Stimulated activated CD4-positive, alpha-beta T cell treated with anti-CD3 and anti-CD28 coated beads, Interleukin-15, amount 100 ng/mL, for 48 hours (primary cell): ENCODE data around the gene ACP6.
"Not testable (repeated sequence)": the region's sequence is repeated elsewhere in the genome, so short reads cannot be mapped to it uniquely, and the experiment has no call there.

ENCODE experiments used
- DNase-seq, 2 donors: peaks; one replicate each; pipeline ENCODE4 v3.0.0-alpha.2; 2020; ENCODE audit warnings: low read depth in 2 of 2

ACP6 gene

DNA sequence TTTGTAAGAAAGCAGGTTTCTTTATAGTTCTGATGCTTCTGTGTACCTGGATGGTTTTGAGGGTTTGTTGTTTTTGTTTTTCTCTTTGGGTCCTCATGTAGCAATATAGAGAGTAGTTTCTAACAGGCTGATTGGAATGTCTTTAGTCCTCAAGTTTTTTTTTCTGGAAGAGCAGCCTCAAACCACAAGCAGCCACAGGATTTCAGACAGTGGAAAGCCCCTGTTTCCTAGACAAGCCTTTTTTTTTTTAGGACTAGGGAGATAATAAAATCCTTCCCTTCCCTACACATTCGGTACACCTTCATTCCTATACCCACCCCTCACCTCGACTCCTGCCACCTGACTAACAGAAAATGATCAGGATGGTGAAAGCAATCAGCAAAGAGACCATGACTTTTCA lies 47.6 kb downstream of the ACP6 start:
- DNase-seq: no peak

DNA sequence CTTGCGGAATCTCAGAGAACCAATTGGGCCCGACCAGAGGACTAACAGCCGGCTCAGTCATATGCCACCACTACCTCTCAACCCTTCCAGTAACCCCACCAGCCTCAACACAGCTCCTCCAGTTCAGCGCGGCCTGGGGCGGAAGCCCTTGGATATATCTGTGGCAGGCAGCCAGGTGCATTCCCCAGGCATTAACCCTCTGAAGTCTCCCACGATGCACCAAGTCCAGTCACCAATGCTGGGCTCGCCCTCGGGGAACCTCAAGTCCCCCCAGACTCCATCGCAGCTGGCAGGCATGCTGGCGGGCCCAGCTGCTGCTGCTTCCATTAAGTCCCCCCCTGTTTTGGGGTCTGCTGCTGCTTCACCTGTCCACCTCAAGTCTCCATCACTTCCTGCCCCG lies 49.8 kb downstream of the ACP6 start:
- no peak for DNase-seq

DNA sequence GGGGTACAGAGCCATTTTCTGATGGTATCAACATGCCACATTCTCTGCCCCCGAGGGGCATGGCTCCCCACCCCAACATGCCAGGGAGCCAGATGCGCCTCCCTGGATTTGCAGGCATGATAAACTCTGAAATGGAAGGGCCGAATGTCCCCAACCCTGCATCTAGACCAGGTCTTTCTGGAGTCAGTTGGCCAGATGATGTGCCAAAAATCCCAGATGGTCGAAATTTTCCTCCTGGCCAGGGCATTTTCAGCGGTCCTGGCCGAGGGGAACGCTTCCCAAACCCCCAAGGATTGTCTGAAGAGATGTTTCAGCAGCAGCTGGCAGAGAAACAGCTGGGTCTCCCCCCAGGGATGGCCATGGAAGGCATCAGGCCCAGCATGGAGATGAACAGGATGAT lies 50.6 kb downstream of the ACP6 start:
- DNase-seq: no peak

DNA sequence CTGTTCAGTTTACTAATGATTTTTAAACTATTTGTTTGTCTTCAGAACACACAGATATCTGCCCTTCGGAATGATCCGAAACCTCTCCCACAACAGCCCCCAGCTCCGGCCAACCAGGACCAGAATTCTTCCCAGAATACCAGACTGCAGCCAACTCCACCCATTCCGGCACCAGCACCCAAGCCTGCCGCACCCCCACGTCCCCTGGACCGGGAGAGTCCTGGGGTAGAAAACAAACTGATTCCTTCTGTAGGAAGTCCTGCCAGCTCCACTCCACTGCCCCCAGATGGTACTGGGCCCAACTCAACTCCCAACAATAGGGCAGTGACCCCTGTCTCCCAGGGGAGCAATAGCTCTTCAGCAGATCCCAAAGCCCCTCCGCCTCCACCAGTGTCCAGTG lies 51.6 kb downstream of the ACP6 start:
- DNase-seq: no peak

DNA sequence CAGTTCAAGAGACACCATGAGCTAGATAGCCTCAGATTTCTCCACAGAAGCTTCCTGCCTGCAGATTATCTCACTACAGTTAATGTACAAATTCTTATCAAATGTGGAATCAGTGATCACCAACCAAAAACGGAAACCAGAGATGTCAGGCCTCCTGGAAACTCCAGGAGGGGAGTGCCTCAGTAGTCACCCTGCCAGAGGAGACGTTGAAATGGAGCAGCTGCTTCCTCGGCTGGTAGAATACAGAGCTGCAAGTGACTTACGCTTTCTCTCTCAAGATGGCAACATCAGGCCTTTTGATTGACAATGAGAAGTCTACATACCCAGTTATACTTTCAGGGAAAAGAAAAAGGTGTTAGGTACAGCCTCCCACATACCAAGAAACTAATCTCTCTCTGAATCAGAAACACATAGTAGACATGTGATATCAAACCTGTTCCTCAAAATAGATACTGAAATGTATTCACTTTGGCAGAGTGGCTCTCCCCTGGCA lies 52.2 kb downstream of the ACP6 start:
- peak; percentile 33 to 35 for DNase-seq

DNA sequence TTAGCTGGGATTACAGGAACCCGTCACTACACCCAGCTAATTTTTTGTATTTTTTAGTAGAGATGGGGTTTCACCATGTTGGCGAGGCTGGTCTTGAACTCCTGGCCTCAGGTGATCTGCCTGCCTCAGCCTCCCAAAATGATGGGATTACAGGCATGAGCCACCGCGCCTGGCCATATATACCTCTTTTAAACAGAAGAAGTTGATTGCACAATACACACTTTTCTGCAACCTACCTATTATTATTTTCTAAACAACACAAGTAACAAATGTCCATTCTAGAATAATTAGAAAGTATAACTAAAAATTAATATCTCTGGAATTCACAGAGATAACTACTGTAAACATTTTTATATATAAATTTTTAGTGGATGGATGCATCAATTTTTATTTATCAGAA lies 55.4 kb downstream of the ACP6 start:
- DNase-seq: not testable (repeated sequence)

DNA sequence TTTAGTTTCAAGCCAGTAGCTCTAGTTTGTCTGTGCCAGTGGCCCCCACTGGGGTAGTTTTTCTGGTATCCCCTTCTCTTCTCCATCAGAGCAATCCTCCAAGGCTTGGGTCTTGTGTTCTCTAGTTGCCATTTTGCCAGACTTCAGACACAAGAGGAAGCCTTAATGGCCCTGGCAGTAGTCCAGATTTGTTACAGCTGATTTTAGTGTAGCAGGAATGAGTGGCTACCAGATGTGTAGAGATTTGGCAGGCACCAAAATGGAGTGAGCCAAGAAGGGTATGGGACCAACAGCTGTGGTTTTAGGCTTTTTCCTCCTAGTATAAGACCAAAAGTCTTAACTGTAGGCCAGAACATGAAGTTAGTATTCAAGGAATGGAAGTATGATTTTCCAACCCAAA lies 56.8 kb downstream of the ACP6 start:
- DNase-seq: no peak

DNA sequence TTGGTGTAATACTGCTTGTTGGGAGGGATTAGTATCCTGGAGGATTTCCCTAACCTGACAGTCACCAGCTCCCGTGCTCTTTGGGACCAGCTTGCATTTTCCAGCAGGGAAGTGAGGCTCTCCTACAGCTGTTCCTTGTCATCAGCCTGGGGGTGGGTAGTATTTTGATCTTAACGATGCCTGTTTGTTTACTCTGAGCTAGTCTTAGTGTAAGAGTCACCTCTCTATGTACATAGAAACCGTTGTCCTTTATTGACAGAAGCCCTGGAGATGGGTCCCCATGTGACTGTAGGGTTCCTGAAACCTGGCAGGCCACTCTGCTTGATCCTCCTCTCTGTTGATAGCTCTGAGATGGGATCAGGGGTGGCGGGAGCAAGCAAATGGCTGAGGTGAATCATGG lies 58.0 kb downstream of the ACP6 start:
- no peak for DNase-seq

DNA sequence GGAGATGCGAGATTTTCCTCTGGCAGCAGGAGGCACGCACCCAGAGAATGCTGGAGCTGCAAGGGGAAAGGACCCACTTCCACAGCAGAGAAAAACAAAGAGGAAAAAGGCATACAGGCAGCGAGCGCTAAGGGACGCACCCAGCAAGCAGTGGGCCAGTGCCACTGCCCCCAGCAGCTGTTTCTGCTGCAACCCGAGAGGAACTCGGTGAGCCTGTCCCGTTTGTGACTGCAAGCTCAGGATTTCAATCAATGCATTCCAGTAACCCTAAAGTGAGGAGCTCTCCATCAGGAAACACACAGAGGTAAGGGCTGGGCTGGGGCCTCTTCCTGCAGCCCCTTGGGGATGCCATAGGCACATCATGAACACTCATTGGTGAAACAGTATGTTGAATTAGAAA lies 58.7 kb downstream of the ACP6 start:
- no peak for DNase-seq

DNA sequence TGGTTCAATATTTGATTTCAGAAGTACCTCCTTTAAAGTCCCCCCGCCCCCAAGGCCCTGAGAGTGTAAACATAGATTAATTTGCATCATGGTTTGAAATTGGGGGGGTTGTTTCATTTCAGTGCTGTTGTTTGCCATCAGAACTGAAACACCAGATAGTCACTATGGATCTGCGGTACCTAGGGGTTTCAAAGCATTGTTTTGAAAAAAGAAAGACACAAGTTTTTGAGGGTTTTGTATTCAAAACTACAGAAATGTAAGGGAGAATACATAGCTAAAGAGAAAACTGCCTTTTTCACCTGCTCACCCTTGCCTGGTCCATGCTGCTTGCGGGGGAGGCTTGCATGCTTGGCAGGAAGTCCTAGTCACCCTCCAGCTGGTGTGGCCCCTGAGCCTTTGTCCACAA lies 59.3 kb downstream of the ACP6 start:
- no peak for DNase-seq

DNA sequence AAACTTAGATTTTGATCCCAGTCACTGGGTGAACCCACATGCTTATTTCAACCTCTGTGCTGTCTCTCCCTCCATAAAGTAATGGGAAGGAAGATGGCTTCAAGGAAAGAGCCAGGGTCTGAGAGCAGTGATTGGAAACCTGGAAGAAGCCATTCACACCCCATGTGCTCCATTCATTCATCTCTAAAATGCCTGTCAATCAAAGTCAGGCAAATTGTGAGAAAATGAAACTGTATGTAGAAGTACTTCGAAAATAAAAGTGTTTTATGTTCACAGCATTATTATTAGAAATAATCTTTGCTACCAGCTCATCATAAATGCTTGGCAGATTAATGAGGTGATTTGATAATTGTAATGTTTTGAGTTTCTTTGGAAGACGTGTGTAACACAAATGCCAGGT lies 61.0 kb downstream of the ACP6 start:
- no peak for DNase-seq

DNA sequence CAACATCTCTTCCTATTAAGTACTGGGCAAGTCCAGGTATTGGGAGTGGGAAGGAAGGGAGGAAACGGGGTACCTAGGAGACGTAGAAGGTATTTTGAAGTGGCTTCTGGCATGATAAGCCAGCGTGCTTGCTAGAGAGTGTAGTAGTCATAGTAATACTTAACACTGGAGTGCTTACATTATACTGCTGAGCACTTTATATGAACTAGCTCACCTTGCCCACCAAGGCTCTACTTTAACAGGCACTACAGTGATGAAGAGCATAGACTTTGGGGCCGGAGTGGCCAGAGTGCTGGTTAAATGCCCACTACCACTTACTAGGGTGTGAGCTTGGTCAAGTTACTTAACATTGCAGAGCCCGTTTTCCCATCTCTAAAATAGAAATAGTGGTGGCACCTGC lies 61.7 kb downstream of the ACP6 start:
- no peak for DNase-seq

DNA sequence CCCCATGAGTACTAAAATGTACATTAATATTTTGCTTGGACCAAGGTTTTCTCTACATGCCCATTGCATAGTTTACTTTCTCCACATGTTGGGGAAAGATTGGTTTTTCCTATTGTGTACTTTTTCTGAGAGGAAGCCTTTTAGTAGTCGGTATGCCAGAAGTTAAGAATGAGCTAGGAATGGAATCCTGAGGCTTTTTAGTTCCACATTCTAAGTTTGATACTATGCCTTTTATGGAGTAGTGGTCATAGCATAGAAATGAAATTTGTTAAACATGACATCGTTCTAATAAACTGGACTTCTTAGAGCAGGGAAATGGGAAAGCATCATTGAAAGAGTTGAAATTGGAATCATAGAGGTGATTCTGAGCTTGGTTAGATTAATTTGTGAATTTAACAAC lies 64.7 kb downstream of the ACP6 start:
- DNase-seq: no peak

DNA sequence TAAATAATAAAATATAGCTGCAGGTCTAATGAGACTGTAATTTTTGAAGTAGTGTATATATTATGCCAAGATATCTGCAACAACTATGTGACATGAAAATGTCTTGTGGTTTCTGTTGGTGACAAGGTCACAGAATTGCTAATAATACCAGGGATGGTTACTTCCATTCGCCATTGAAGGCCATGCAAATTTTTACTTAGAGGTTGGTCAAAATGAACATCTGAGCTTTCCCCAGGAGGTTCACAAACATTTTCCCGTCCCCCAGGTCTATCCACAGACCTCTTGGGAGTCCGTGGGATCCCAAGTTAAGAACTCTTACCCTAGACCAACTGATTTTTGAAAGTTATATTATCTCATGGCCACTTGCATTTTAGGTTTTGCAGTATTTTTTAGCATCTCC lies 66.3 kb downstream of the ACP6 start:
- DNase-seq: no peak

DNA sequence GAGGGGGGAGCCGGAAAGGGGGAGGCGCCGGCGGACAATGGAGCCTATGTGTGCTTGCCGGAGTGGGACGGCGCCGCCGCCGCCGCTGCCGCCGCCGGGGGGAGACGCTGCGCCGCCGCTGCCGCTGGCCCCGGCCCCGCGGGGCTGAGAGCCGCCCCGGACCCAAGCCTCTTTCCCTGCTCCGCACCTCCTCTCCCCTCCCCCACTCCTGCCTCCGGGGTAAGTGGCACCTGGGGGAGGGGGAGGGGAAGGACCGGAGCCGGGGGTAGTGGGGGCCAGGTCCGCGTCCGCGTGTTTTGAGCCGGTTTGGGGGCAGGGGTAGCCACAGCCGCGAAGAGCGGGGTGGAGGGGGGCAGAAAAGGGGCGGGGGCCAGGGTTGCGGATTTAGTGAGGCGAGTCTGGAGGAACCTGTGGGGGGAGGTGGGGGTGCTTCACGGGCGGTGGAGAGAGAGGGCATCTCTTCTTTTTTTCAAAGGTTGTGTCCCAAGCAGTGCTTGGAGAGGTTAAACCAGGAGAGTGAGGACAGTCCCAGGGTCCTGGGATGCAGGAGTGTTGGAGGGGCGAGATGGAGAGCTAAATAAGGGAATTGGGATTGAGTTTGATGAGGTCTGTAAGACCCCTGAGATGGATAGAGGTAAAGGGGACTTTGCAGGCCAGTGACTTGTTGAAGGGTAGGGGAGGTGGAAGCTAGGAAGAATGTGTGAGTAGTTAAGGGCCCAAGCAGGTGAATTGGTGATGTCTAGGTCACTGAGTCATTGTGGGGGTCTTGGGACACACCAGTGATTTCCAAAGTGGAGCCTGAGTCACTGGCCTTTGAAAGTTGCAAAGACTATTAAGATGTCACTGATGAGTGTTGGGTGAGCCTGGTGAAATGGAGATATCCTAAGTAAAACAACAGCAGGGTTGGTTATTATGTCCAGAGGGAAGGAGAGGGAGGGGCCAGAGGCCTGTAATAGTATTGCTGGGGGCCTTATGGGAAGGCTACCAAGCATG lies 69.9 kb downstream of the ACP6 start:
- peak in 1 of 2 donors; percentile 20 for DNase-seq

DNA sequence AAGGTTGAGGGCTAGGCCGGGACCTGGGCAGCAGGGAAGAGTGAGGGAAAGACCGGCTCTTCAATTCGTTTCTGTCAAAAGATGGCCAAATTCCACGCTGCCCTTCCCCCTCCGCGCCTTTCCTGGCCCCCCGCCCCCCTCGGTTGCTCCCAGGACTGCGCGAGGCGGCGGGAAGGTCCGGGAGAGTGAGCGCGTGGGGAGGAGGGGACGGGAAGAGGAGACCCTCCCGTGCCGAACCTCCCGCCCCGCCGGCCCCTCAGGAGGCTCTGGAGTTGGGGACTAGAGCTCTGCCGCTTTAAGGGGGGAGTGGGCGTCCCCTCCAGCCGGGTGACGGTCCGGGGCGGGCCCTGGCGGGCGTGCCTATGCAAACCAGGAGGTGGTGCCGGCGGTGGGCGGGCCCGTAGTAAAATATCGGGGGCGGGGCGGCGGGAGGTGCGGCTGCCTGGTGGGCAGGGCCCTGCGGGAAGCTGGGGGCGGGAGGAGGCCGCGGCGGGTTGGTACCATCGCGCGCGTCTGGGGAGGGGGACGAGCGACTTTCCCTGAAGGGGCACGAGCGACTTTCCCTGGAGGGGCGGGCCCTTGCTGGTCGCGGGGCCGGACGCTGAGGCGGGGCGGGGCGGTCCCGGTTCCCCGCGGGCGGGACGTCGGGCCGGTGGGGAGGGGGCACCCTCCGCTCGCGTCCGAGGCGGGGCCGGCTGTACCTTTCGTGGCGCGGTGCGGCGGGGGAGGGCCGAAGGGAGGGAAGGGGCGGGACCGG lies 70.8 kb downstream of the ACP6 start:
- peak; percentile 93 to 96 for DNase-seq

DNA sequence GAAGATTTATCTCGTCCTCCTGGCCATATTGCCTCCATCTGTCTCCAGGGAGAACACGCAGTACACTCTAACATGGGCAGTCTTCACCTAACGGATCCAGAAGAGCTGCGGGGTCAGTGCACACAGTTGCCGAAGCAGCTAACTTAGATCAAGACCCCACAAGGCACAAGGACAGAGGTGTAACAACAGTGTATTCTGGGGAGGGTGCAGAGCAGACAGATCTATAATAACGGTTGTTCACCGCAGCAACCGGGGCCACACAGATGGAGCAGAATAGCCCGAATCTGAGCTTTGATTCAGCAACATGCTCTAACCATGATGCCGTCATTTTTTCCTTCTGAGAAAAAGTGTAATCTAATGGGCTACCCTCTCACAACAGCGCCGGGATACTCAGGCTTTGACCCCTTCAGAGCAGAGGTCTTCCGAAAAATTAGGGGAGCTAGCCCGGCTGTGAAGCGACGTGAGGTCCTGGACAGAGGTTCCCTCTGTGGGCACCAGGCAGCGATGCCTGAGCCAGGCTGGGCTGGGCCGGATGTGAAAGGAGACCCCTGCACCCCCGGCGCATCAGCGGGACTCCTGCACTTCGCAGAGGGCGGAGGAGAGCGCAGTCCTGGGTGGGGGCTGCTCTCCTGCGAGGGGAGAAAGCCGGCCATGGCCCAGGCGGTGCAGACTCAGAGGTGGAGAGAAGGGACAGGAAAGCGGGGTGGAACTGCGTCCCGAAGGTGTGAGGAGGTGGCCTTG lies 71.5 kb downstream of the ACP6 start:
- peak in 1 of 2 donors; percentile 9 for DNase-seq

DNA sequence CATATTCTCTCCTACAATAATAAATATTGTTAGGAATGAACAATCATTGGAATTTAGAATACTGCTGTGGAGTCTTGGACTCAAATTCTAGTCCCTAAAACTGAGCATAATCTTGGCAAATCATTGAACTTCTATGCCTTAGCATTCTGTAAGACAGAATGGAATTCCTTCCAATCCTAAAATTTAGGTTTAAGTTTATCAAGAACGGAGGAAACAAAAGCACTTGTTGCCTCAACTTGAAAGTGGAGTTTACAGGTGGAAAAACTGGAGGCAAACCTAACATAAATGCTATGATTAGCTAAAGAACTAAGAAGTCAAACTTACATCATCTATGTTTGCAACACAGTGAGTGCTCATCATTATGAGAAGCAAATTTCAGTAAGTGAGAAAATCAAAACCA lies 73.3 kb downstream of the ACP6 start:
- DNase-seq: no peak
